ENCODE data around the gene TESPA1. TPM values are rescaled to one million over a fixed set of nuclear protein-coding genes. Genes with fewer than 3 reads are reported as not detected.

Gene TESPA1, protein sequence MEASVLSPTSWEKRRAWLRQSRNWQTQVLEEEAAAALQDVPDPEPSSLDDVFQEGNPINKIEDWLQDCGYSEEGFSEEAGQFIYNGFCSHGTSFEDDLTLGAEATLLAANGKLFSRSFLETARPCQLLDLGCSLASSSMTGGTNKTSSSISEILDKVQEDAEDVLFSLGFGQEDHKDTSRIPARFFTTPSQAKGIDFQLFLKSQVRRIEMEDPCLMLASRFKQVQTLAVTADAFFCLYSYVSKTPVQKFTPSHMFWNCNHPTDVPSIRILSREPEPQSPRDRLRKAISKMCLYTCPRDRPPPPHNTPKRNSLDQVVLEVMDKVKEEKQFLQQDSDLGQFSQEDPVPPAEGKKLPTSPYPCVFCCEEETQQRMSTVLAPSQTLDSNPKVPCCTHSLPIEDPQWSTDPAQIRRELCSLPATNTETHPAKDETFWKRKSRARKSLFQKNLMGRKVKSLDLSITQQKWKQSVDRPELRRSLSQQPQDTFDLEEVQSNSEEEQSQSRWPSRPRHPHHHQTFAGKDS
- total RNA-seq (2014; rRNA removed; shearing (Covaris generic)): 1.8 and 11.7 TPM in 2 replicates

GRCh38 chr12:54984658-54985376, at the start of gene TESPA1:
Gene TESPA1, minus strand, starts transcription at chr12:54984762. Its CDS starts 10,200 bp downstream, at chr12:54974562.
- DNase-seq (ENCODE audit: low spot score): peak; percentile 62

DNA sequence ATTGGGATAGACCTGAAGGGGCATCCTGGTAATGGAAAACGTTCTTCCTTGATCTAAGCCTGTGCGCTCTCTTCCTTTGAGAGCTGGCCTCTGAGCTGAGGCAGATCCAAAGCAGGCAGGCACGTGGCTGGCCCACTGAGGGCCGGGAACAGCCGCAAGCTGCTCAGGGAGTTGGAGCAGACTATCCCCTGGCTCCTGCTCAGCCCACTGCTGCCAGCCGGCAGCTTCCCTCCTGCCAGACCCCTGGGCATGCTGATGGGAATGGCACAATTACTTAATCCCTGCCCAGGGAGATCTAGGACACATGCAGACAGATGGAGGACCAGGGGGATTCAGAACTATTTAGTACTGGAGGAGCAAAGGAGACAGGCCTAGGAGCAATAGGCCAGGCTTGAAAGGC, 49.7 kb upstream of the TESPA1 start:
- no peak for DNase-seq (ENCODE audit: low spot score)

DNA sequence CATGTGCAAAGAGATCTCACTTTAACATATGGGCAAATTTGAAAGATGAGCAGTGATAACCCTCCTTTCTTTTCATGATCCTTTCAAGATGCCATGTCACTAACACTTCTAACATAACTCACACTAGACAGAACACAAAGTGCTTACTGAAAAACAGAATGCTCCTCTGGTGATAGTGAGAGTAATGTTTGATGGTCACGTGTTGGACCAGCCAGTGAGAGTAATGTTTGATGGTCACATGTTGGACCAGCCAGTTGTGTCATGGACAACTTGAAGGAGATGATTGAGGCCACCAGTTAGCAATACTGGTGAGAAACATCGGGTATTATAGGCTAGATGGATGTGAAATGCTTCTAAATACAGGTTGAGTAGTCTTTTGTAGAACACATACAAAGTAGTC, 40.9 kb upstream of the TESPA1 start:
- no peak for DNase-seq (ENCODE audit: low spot score)

DNA sequence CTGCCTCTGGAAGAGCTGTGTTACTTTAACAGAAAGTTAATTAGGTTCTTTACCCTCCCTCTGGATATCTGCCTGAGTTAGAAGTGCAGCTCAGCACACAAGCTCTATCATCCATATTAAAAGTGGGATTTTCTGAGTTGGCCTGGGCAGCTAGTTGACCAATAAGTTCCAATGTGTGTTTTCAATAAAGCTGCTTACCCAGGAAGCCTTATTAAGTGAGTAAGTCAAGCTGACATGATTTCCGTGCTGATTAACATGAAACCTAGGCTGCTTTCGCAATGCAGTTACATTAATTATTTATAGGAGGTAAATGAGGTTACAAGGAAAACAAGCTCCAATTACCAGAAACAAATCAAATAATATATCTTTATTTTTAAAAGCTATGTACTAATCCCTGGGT, 40.0 kb upstream of the TESPA1 start:
- DNase-seq (ENCODE audit: low spot score): no peak

GRCh38 chr12:55019784-55020183, 35.2 kb upstream of the TESPA1 start, which contains the start of gene NEUROD4:
Gene NEUROD4, plus strand, starts transcription at chr12:55019974. Its CDS starts 6,466 bp downstream, at chr12:55026440.
- DNase-seq (ENCODE audit: low spot score): peak; percentile 72

DNA sequence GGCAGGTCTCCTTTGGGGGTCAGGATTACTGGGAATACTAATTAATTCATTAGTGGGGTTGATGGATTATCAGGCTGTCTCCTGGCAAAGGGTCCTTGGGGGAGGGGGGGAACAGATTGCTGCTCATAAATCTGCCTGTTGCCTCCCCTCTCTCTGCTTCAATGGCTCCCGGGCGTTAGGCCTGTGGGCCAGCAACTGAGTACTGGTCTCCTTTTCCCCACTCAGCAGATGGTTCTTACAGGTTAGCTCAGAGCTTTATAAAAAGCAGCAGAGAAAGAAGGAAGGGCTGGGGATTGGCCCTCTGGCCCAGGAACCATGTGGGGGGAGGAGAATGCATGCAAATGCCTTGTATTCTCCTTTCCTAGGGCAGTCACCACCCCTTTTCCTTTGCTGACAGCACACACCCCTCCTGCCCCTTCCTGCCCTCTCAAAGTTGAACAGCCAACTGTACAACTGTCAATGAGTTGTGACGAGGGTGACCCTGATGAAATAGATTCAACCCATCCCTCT, 32.9 kb upstream of the TESPA1 start:
- no peak for DNase-seq (ENCODE audit: low spot score)

GRCh38 chr12:55008944-55009585, 24.5 kb upstream of the TESPA1 start:
- DNase-seq (ENCODE audit: low spot score): no peak

DNA sequence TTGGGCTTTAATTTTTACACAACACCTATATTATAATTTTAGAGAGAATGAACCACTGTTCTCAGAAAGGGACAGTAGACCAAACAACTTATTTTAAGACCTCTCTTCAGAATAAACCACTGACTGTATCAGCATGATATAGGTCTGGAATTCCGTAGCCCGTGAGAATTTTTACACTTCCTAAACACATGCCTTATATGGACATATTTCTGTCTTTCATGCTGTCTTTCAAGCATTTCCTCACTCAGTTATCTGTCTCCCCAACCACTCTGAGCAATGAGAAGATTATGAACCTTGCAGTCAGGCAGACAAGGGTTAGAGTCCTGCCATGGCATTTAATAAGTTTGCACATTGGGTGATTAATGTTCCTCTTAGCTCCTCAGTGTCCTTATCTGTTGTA, 17.8 kb upstream of the TESPA1 start:
- DNase-seq (ENCODE audit: low spot score): no peak

DNA sequence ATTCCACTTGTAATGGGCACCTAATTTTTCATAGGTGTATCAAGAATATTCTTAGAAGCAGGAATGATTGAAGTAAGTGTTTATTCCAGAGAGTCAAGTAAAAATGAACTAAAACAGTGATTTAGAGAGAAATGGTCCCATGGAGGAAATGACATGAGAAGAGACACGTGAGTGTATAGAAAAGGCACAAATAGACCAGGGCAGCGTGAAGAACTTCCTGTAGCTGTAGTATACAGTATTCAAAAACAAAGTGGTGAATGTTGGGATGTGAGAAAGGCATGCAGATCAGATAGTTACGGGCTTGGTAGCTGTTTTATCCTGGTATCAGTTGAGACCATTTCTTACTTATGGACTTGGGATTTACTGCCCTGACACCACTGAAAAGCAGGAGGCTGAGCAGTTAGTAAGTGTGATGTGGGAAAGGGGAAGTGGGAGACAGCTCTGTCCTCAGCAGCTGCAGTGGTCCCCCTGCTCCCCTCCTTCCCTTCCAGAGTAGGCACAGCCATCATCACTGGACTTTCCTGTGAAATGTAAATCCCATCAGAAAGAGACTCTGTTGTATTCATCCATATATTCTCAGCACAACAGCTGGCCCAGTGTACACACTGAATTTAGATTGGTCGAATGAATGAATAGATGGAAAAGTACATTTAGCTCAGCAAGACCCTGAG, 16.8 kb upstream of the TESPA1 start:
- DNase-seq (ENCODE audit: low spot score): no peak

- DNase-seq (ENCODE audit: low spot score): peak; percentile 41
These were observed 14.5 kb upstream of the TESPA1 start for GRCh38 chr12:54998958-54999510.

DNA sequence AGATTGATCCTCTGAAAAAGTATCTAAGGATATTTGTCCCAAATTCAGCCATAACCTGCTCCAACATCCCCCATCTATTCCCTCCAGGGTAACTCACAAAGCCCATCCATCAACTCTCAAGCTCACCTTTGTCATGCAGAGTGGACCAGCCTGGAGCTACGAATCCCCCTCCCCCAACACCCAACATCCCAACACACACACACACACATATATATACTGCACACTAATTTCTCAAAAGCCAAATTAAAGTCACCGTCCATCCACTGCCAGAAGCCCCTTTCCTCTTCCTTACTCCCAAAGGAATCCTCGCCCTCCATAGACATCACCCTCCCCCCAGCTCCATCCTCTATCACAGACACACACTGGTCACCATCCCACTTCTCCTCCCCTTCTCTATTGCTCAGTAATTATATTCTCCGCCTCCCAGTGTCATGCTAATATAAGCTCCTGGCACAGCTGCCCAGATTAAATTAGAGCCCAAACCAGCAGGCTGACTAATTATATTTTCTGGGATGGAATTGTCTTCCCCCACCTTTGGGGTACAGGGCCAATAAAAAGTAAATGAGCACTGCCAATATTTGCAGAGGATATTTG, 13.5 kb upstream of the TESPA1 start:
- no peak for DNase-seq (ENCODE audit: low spot score)

DNA sequence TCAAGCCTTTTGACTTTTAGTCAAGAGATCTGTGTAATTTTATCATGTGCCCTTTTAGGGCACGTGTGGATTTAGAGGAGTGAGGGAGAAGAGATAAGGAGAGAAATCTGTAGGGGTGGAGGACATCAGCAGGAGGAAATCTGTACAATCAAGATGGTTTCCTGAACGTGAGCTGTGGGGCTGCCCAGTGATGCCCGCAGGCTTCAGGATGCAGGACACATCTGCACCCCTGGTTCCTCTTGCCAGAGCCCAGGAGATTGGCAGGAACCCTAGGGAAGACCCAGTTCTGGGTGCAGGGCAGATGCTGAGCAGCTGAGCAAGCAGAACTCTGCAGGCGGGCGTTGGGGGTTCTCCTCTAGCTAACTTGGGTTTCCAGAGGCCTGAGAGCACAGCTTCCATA, 11.6 kb upstream of the TESPA1 start:
- DNase-seq (ENCODE audit: low spot score): no peak

DNA sequence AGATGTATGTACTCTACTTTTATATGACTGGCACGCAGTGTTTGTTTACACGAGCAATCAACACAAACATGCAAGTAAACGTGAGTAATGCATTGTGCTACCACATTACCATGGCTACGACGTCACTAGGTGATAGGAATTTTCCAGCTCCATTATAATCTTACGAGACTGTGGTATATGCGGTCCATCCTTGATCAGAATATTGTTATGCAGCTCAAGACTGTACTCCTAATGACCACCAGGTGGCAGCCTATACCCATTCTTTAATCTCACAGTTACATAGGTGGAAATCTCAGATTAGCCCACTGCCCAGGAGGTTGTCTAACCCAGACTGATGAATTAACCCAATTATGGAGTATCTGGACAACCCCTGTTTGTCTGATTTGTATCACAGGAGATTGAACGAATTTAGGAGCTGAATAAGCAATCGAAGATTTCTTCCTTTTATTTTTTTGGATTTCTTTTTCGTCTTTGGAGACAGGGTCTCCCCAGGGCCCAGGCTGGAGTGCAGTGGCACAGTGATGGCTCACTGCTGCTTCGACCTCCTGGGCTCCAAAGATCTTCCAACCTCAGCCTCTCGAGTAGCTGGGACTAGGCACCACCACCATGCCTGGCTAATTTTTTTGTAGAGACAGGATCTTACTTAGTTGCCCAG, 8.7 kb upstream of the TESPA1 start:
- DNase-seq (ENCODE audit: low spot score): peak; percentile 73

DNA sequence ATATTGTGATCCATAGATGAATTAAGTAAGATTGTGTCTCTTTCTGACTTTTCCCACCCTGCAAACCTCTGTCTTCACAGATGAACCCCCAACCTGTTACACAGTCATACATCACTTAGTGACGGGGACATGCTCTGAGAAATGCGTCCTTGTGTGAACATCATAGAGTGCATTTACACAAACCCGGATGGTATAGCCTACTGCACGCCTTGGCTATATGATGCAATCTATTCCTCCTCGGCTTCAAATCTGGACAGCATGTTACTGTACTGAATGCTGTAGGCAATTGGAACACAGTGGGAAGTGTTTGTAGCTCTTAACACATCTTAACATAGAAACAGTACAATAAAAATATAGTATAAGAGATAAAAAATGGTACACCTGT, 7.4 kb upstream of the TESPA1 start:
- no peak for DNase-seq (ENCODE audit: low spot score)

DNA sequence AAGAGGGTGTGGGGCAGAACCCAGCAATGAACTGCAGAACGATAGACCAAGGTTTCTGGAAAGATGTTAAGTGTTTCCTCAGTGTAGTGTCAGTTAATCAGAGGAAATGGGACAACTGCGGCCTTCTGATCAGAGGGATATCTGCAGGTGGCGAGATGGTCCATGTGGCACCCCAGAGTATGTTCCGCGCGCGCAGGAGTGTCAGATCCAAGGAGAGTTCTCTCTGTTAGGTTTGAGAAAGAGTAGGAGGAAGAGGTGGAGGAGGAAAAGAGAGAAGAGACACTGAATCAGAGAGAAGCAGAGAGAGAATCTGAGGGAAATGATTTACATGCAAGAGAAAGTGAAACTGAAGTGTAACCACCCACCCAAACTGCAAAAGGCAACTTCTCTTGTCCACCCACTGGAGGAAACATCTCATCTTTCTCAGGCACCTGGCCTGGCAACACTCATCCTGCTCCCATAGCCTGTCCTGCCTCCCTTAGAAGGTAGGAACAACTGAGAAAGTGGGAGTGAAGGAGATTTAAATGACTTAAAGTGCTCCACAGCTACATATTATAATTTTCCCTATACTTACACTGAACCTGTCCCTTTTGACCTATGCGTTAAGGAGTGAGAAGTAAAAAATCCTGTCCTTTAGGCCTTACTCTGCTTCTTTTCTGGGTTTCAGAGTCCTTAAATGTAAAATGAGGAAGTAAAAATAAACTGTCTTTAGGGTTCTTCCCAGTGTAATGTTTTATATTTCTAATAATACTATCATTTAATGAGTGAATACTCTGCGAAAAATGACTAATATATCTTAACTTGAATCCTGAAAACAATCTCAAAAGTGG, 6.8 kb upstream of the TESPA1 start:
- no peak for DNase-seq (ENCODE audit: low spot score)

DNA sequence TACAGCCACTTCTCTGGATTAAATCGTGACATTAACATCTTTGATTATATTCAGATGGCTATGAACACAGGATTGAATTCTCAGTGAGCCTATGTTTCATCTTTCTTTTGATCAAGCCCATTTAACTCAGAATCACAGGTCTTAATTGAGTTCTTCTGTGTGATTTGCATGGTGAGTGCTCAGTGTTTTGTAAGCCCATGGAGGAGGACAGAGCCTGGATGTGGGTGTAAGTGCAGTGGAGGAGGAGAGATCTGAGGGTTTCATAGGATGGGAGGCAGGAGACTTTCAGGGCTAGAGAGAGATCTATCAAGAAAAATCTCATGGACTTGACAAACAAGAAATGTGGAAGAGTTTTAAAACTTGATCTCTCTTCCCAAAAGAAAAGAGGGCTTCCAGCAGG, 5.3 kb upstream of the TESPA1 start:
- DNase-seq (ENCODE audit: low spot score): no peak

- DNase-seq (ENCODE audit: low spot score): peak; percentile 34
These were observed 4.0 kb upstream of the TESPA1 start for GRCh38 chr12:54988402-54989054.

GRCh38 chr12:54987611-54988231, 3.2 kb upstream of the TESPA1 start:
- no peak for DNase-seq (ENCODE audit: low spot score)
